IMR-90 (cell line): Measurements from ENCODE around the gene POLD3. TPM values are rescaled to one million over a fixed set of nuclear protein-coding genes. Genes with fewer than 3 reads are reported as not detected.

ENCODE experiments used
- ATAC-seq: fragments of 200-7000 bp; cut with Tn5 transposase; 2 replicates; pipeline ENCODE4 v1.9.1; 2020; ENCODE audit warnings: low read depth, mild to moderate bottlenecking, moderate library complexity
- BruUV-seq: library from RNA; stranded (reverse); fragments of 400-500 nt; replicated peaks from 2 replicates; lab custom pipeline; 2021; lab: Mats Ljungman, UMichigan
- CTCF ChIA-PET: fragments of 300-600 bp; formaldehyde crosslinking; extraction: SDS; loops from one replicate; lab custom pipeline; 2021; ENCODE audit warnings: antibody characterized with exemption; lab: Yijun Ruan, JAX
- POLR2A ChIA-PET: fragments of 300-600 bp; sonication (Branson Sonifier 250); formaldehyde crosslinking; loops from one replicate; lab custom pipeline; 2022; ENCODE audit warnings: antibody characterized with exemption; ENCODE audit not compliant: unreplicated experiment; lab: Charles Lee
- DNase-seq: peaks from one replicate; pipeline ENCODE4 v3.0.0; 2013
- H2AFZ ChIP-seq: replicated peaks from 2 replicates; pipeline ENCODE3; 2013; ENCODE audit warnings: low read length, mild to moderate bottlenecking; ENCODE audit not compliant: poor library complexity
- H2AK5ac ChIP-seq: 2 replicates; pipeline ENCODE4 v1.6.1; 2013; ENCODE audit warnings: low read depth, low read length, inconsistent platforms
- H2AK9ac ChIP-seq: replicated peaks from 2 replicates; pipeline ENCODE3; 2013; ENCODE audit warnings: mild to moderate bottlenecking, low read depth, low read length, moderate library complexity; ENCODE audit not compliant: poor library complexity
- H2BK120ac ChIP-seq: 2 replicates; pipeline ENCODE4 v1.6.1; 2013; ENCODE audit warnings: low read depth, low read length, inconsistent platforms
- H2BK15ac ChIP-seq: 3 replicates; pipeline ENCODE4 v1.6.1; 2013; ENCODE audit warnings: low read depth, low read length, inconsistent platforms
- H2BK20ac ChIP-seq: 2 replicates; pipeline ENCODE4 v1.6.1; 2013; ENCODE audit warnings: low read depth, mild to moderate bottlenecking, inconsistent platforms, low read length, moderate library complexity
- H2BK5ac ChIP-seq: 2 replicates; pipeline ENCODE4 v1.6.1; 2013; ENCODE audit warnings: mild to moderate bottlenecking, low read depth, low read length, inconsistent platforms; ENCODE audit not compliant: poor library complexity, severe bottlenecking
- H3K14ac ChIP-seq: replicated peaks from 2 replicates; pipeline ENCODE4 v1.6.1; 2013; ENCODE audit warnings: low read depth, low read length, inconsistent platforms
- H3K18ac ChIP-seq: 2 replicates; pipeline ENCODE4 v1.6.1; 2013; ENCODE audit warnings: low read depth, low read length, control low read depth
- H3K23ac ChIP-seq: 2 replicates; pipeline ENCODE4 v1.6.1; 2013; ENCODE audit warnings: low read depth, low read length, inconsistent platforms
- H3K27ac ChIP-seq: 2 replicates; pipeline ENCODE4 v1.5.1; 2013; ENCODE audit warnings: mild to moderate bottlenecking, control low read depth, low read length; ENCODE audit not compliant: insufficient read depth
- H3K27me3 ChIP-seq: 2 replicates; pipeline ENCODE4 v1.6.1; 2013; ENCODE audit warnings: low read length; ENCODE audit not compliant: control insufficient read depth, insufficient read depth
- H3K36me3 ChIP-seq: 2 replicates; pipeline ENCODE4 v1.6.1; 2013; ENCODE audit warnings: low read length, mixed read lengths; ENCODE audit not compliant: control insufficient read depth, insufficient read depth
- H3K4ac ChIP-seq: 2 replicates; pipeline ENCODE4 v1.6.1; 2013; ENCODE audit warnings: low read depth, low read length, inconsistent platforms
- H3K4me1 ChIP-seq: 2 replicates; pipeline ENCODE4 v1.6.1; 2013; ENCODE audit warnings: low read length, mixed read lengths; ENCODE audit not compliant: control insufficient read depth, insufficient read depth
- H3K4me2 ChIP-seq: 2 replicates; pipeline ENCODE4 v1.6.1; 2013; ENCODE audit warnings: low read depth, mild to moderate bottlenecking, control low read depth, low read length, moderate library complexity
- H3K4me3 ChIP-seq: 2 replicates; pipeline ENCODE4 v1.5.1; 2013; ENCODE audit warnings: low read depth, mild to moderate bottlenecking, control low read depth, low read length, moderate library complexity; ENCODE audit not compliant: insufficient read depth
- H3K56ac ChIP-seq: 2 replicates; pipeline ENCODE4 v1.6.1; 2013; ENCODE audit warnings: low read length, inconsistent platforms; ENCODE audit not compliant: insufficient read depth; ENCODE audit errors: extremely low read depth
- H3K79me1 ChIP-seq, 2 experiments: 2 replicates each; pipeline ENCODE4 v1.6.1; 2013; ENCODE audit warnings: low read length in 2 of 2, inconsistent platforms in 1 of 2, low read depth in 1 of 2
- H3K9ac ChIP-seq: 2 replicates; pipeline ENCODE4 v1.6.1; 2013; ENCODE audit warnings: low read depth, low read length, control low read depth
- H3K9me1 ChIP-seq: 2 replicates; pipeline ENCODE4 v1.6.1; 2013; ENCODE audit warnings: low read length, inconsistent platforms; ENCODE audit not compliant: insufficient read depth
- H3K9me3 ChIP-seq: 2 replicates; pipeline ENCODE4 v1.6.1; 2013; ENCODE audit warnings: low read length; ENCODE audit not compliant: control insufficient read depth, insufficient read depth
- H4K20me1 ChIP-seq: 2 replicates; pipeline ENCODE4 v1.6.1; 2013; ENCODE audit warnings: low read length, inconsistent platforms; ENCODE audit not compliant: insufficient read depth
- H4K5ac ChIP-seq: 2 replicates; pipeline ENCODE4 v1.6.1; 2013; ENCODE audit warnings: mild to moderate bottlenecking, low read depth, low read length, control low read depth
- H4K8ac ChIP-seq, 2 experiments: 2 replicates each; pipeline ENCODE4 v1.6.1; 2013; ENCODE audit warnings: low read depth in 2 of 2, low read length in 2 of 2, control low read depth in 1 of 2, inconsistent platforms in 1 of 2
- H4K91ac ChIP-seq: 2 replicates; pipeline ENCODE4 v1.6.1; 2013; ENCODE audit warnings: low read depth, low read length, inconsistent platforms; ENCODE audit not compliant: insufficient read depth
- CHD1 ChIP-seq: IDR thresholded peaks from 2 replicates; pipeline ENCODE4 v1.6.1; 2012; ENCODE audit warnings: low read depth, low read length, improper control_type of control experiment
- CTCF ChIP-seq: conservative IDR thresholded peaks from 2 replicates; pipeline ENCODE4 v1.5.1; 2012; ENCODE audit warnings: mild to moderate bottlenecking, low read depth, low read length, improper control_type of control experiment
- ELK1 ChIP-seq: fragments of 150-350 bp; IDR thresholded peaks from 2 replicates; pipeline ENCODE4 v1.6.1; 2016; ENCODE audit warnings: low read depth, mild to moderate bottlenecking, low read length, moderate library complexity, borderline replicate concordance
- FOS ChIP-seq: fragments of 150-350 bp; IDR thresholded peaks from 2 replicates; pipeline ENCODE4 v1.6.1; 2016; ENCODE audit warnings: low read depth, low read length
- MAFK ChIP-seq: IDR thresholded peaks from 2 replicates; pipeline ENCODE4 v1.6.1; 2012; ENCODE audit warnings: low read depth, low read length, improper control_type of control experiment
- MAZ ChIP-seq: IDR thresholded peaks from 2 replicates; pipeline ENCODE4 v1.6.1; 2012; ENCODE audit warnings: low read depth, mild to moderate bottlenecking, low read length, improper control_type of control experiment, moderate library complexity, borderline replicate concordance
- MXI1 ChIP-seq: IDR thresholded peaks from 2 replicates; pipeline ENCODE4 v1.6.1; 2012; ENCODE audit warnings: low read depth, mild to moderate bottlenecking, low read length, moderate library complexity, borderline replicate concordance
- NFE2L2 ChIP-seq: fragments of 150-350 bp; IDR thresholded peaks from 2 replicates; pipeline ENCODE4 v1.6.1; 2016; ENCODE audit warnings: low read depth, mild to moderate bottlenecking, low read length
- POLR2A ChIP-seq: IDR thresholded peaks from 2 replicates; pipeline ENCODE4 v1.6.1; 2012; ENCODE audit warnings: mild to moderate bottlenecking, low read depth, low read length
- RCOR1 ChIP-seq: IDR thresholded peaks from 2 replicates; pipeline ENCODE4 v1.6.1; 2012; ENCODE audit warnings: mild to moderate bottlenecking, low read length, improper control_type of control experiment; ENCODE audit not compliant: insufficient replicate concordance
- USF2 ChIP-seq: fragments of 150-350 bp; IDR thresholded peaks from 2 replicates; pipeline ENCODE4 v1.6.1; 2017; ENCODE audit warnings: mild to moderate bottlenecking, antibody characterized with exemption, low read length, low read depth
- WGBS, 2 experiments: methylation state at CpG; one replicate each; pipeline versions ENCODE4 v1.1.5 to v1.1.7; 2013; ENCODE audit warnings: missing lambda C conversion rate in 2 of 2; ENCODE audit not compliant: insufficient read length in 1 of 2; ENCODE audit errors: extremely low coverage in 2 of 2; 5-methylcytosine and 5-hydroxymethylcytosine counted together
- dilution Hi-C: fragments of 300-500 bp; cut with HindIII; formaldehyde crosslinking; loops from one replicate; pipeline ENCODE4 v1.14.3; 2018; ENCODE audit warnings: low sequenced_read_pairs; ENCODE audit not compliant: unreplicated experiment
- in situ Hi-C: fragments of 300-500 bp; cut with MboI; formaldehyde crosslinking; loops from 3 replicates; pipeline ENCODE4 v1.14.3; 2019; ENCODE audit warnings: low sequenced_read_pairs, inconsistent platforms, mixed read lengths
- intact Hi-C: fragments of 100-400 bp; cut with micrococcal nuclease; formaldehyde crosslinking; loops from 2 replicates; pipeline ENCODE4 v1.10.0; 2022
- polyA plus RNA-seq, 3 experiments: library from polyadenylated mRNA; depleted of rRNA; stranded (reverse); fragments of >200 nt; gene quantifications; 2 replicates each; pipeline ENCODE4 v1.2.3, GENCODE V29; 2012; ENCODE audit warnings: low replicate concordance in 1 of 3
- total RNA-seq: library from RNA; depleted of rRNA; stranded (reverse); fragments of >200 nt; gene quantifications from 2 replicates; pipeline ENCODE4 v1.2.3, GENCODE V29; 2012

POLD3 gene
- total and polyA plus RNA-seq, 2 of the 4 experiments (the other 2 are of a cell fraction), result 9.1 to 9.2 TPM

- TF ChIP-seq ELK1, result no peak
Observed at GRCh38 chr11:74650498-74650897, 58.1 kb downstream of the POLD3 start (continued).

GRCh38 chr11:74654976-74655375 is 62.6 kb downstream of the POLD3 start:
- Histone ChIP-seq H3K27ac (no peak overlapping the region), H4K91ac (no peak overlapping the region), H2BK120ac (no peak overlapping the region), H3K79me1 (peaks cover 0 to 10% of the 10 kb centered on the region in 2 experiments; a peak in 2 of 4 replicates), H3K9me1 (peaks cover 7% of the 10 kb centered on the region), H2BK20ac (no peak overlapping the region), H4K8ac (no peak overlapping the region), H3K4me2 (no peak overlapping the region), H3K56ac (no peak overlapping the region), H3K14ac (peak overlapping the region; percentile 58; the same call in 1 of the 2 replicates), H3K27me3 (no peaks in the 10 kb centered on the region), H4K20me1 (peaks cover 4% of the 10 kb centered on the region; the same call in 1 of the 2 replicates), H3K9ac (no peak overlapping the region), H3K4me3 (no peak overlapping the region), H4K5ac (no peak overlapping the region), H3K4me1 (peaks cover 7% of the 10 kb centered on the region), H3K4ac (no peak overlapping the region), H3K18ac (no peak overlapping the region), H2BK15ac (no peak overlapping the region; the same call in 2 of the 3 replicates), H3K36me3 (no peaks in the 10 kb centered on the region), H2AK9ac (no peak overlapping the region), H3K23ac (no peak overlapping the region), H2BK5ac (no peak overlapping the region), H2AK5ac (no peak overlapping the region; the same call in 1 of the 2 replicates), H2AFZ (no peak overlapping the region), H3K9me3 (no peaks in the 10 kb centered on the region; the same call in 1 of the 2 replicates)
- whole genome bisulfite sequencing, 2 experiments, result no CpG with 5 or more reads among the region's 5 CpGs
- no peak for TF ChIP-seq MXI1
- no peak for TF ChIP-seq USF2
- no peak for TF ChIP-seq CTCF
- TF ChIP-seq ELK1, result no peak
- TF ChIP-seq FOS, result no peak
- TF ChIP-seq NFE2L2, result no peak
- TF ChIP-seq MAZ, result no peak
- TF ChIP-seq RCOR1, result no peak
- no peak for TF ChIP-seq CHD1
- TF ChIP-seq MAFK, result no peak
- no peak for TF ChIP-seq POLR2A
- CTCF ChIA-PET, result no interaction called here
- intact Hi-C loops (no loop called here), dilution Hi-C loops (no loop called here), in situ Hi-C loops (no loop called here)
- ATAC-seq (no peak), DNase-seq (no peak)
- POLR2A ChIA-PET, result no interaction called here
- no TSS peak for BruUV-seq
